Right ventricle myocardium superior (tissue), 1 donor: ENCODE data around the gene RANBP3. TPM values are rescaled to one million over a fixed set of nuclear protein-coding genes. Genes with fewer than 3 reads are reported as not detected.

Experiments
- ATAC-seq: fragments of 200-7000 bp; cut with Tn5 transposase; one replicate; pipeline ENCODE4 v1.9.1; 2020; ENCODE audit warnings: mild to moderate bottlenecking; ENCODE audit not compliant: poor library complexity
- DNase-seq: peaks from one replicate; pipeline ENCODE4 v3.0.0-alpha.2; 2020
- intact Hi-C: fragments of 100-400 bp; cut with DNase I; formaldehyde crosslinking; loops from one replicate; pipeline ENCODE4 v1.11.2; 2022
- total RNA-seq: library from RNA; stranded (reverse); fragmentation: NEBNext Ultra II Directional; extraction: Animal tissue kit (Norgen Biotek cat#: 25700); gene quantifications from one replicate; pipeline ENCODE4 v1.2.1, GENCODE V29; 2021
- donor health status: DM: no; HTN: yes; CAD: no; lungs with severe emphysema.

Gene RANBP3
- total RNA-seq, 1 donor from 2014 or later, result 57.4 TPM

GRCh38 chr19:5903056-5903623 lies 74.8 kb downstream of the RANBP3 start:
- intact Hi-C loops, result no loop called here
- no peak for DNase-seq
- ATAC-seq, result no peak

GRCh38 chr19:5900976-5901375 lies 77.0 kb downstream of the RANBP3 start:
- intact Hi-C loops, result no loop called here
- no peak for ATAC-seq
- no peak for DNase-seq

- no peak for DNase-seq
- no peak for ATAC-seq
- intact Hi-C loops, result no loop called here
These were observed 78.0 kb downstream of the RANBP3 start for GRCh38 chr19:5899728-5900526.

- intact Hi-C loops, result no loop called here
- DNase-seq (no peak), ATAC-seq (no peak)
These were observed 80.6 kb downstream of the RANBP3 start for GRCh38 chr19:5897189-5897969.

- intact Hi-C loops, result no loop called here
- ATAC-seq, result no peak
- no peak for DNase-seq
These were observed 81.4 kb downstream of the RANBP3 start for GRCh38 chr19:5896365-5897076.

- DNase-seq (no peak), ATAC-seq (no peak)
- intact Hi-C loops, result no loop called here
These were observed 82.0 kb downstream of the RANBP3 start for GRCh38 chr19:5895890-5896289.

- ATAC-seq, result peak; percentile 10
- intact Hi-C loops, result no loop called here
These were observed 82.5 kb downstream of the RANBP3 start for GRCh38 chr19:5895409-5895808.

GRCh38 chr19:5894704-5895349 lies 83.1 kb downstream of the RANBP3 start:
- DNase-seq (no peak), ATAC-seq (no peak)
- intact Hi-C loops, result loop anchor here (5.0 kb wide), 1 partner anchor 93 kb away; no protein-coding TSS in a partner anchor

More at GRCh38 chr19:5895409-5895808, 82.5 kb downstream of the RANBP3 start:
- DNase-seq, result no peak

- peak; percentile 68 for ATAC-seq
- DNase-seq, result peak; percentile 64
- intact Hi-C loops, result loop anchor here (5.0 kb wide), 1 partner anchor 92 kb away; no protein-coding TSS in a partner anchor
These were observed 83.8 kb downstream of the RANBP3 start for GRCh38 chr19:5893907-5894703.

- DNase-seq, result no peak
- intact Hi-C loops, result loop anchor here (5.0 kb wide), 1 partner anchor 91 kb away; no protein-coding TSS in a partner anchor
- no peak for ATAC-seq
These were observed 84.5 kb downstream of the RANBP3 start for GRCh38 chr19:5893296-5893903.

- intact Hi-C loops, result loop anchor here (5.0 kb wide), 1 partner anchor 91 kb away; no protein-coding TSS in a partner anchor
- ATAC-seq (no peak), DNase-seq (no peak)
These were observed 85.1 kb downstream of the RANBP3 start for GRCh38 chr19:5892772-5893275.

GRCh38 chr19:5891938-5892771 lies 85.8 kb downstream of the RANBP3 start:
- DNase-seq, result peak; percentile 65

GRCh38 chr19:5891572-5891937 lies 86.4 kb downstream of the RANBP3 start:
- intact Hi-C loops, result loop anchor here (5.0 kb wide), 1 partner anchor 89 kb away; no protein-coding TSS in a partner anchor
- ATAC-seq (no peak), DNase-seq (no peak)

More at GRCh38 chr19:5891938-5892771, 85.8 kb downstream of the RANBP3 start:
- peak; percentile 66 for ATAC-seq
- intact Hi-C loops, result loop anchor here (5.0 kb wide), 1 partner anchor 90 kb away; no protein-coding TSS in a partner anchor

GRCh38 chr19:5890099-5890498 lies 87.8 kb downstream of the RANBP3 start:
- no peak for ATAC-seq
- no peak for DNase-seq
- intact Hi-C loops, result loop anchor here (5.0 kb wide), 1 partner anchor 88 kb away; no protein-coding TSS in a partner anchor

GRCh38 chr19:5889288-5889971 lies 88.5 kb downstream of the RANBP3 start:
- no peak for ATAC-seq
- intact Hi-C loops, result no loop called here
- no peak for DNase-seq
